AG10803 (cell line): ENCODE measurements around the gene PLXNA2.

Experiments used
- DNase-seq: peaks from one replicate; pipeline ENCODE4 v3.0.0; 2010; ENCODE audit warnings: low read depth
- H3K4me3 ChIP-seq: 2 replicates; pipeline ENCODE4 v1.5.1; 2011; ENCODE audit warnings: mild to moderate bottlenecking, low read length, control low read depth
- TF ChIP-seq, protein P1 (sequence below): conservative IDR thresholded peaks from 2 replicates; pipeline ENCODE4 v1.5.1; 2011; ENCODE audit warnings: mild to moderate bottlenecking, low read length, control low read depth, inconsistent platforms

PLXNA2 gene

DNA sequence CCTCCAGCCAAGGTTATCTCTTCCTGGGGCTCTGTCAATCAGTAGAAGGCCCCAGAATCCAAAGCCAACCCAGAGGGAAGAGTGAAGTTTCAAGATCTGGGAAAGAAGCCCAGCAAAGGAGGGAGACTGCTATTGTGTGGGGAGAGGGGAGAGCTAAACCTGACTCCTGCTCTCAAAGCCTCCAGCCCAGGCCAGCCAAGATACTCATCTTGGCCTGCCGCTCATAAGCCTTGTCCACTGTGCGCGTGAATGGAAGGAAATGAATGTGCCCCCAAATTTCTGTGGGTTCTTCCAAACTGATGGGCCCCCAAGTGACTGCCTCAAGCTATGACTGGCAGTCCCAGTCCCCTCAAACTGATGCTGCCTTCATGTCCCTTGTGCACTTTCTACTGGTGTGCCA is 2.0 kb downstream of the PLXNA2 start:
- DNase-seq = no peak
- H3K4me3 ChIP-seq = peak overlapping the region; percentile 82
- TF ChIP-seq, protein P1, sequence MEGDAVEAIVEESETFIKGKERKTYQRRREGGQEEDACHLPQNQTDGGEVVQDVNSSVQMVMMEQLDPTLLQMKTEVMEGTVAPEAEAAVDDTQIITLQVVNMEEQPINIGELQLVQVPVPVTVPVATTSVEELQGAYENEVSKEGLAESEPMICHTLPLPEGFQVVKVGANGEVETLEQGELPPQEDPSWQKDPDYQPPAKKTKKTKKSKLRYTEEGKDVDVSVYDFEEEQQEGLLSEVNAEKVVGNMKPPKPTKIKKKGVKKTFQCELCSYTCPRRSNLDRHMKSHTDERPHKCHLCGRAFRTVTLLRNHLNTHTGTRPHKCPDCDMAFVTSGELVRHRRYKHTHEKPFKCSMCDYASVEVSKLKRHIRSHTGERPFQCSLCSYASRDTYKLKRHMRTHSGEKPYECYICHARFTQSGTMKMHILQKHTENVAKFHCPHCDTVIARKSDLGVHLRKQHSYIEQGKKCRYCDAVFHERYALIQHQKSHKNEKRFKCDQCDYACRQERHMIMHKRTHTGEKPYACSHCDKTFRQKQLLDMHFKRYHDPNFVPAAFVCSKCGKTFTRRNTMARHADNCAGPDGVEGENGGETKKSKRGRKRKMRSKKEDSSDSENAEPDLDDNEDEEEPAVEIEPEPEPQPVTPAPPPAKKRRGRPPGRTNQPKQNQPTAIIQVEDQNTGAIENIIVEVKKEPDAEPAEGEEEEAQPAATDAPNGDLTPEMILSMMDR = no peak

GRCh38 chr1:208241512-208241911 is 2.7 kb downstream of the PLXNA2 start:
- TF ChIP-seq, protein P1 = no peak
- no peak for DNase-seq
- H3K4me3 ChIP-seq = peak overlapping the region; percentile 16

- no peak for DNase-seq
- TF ChIP-seq, protein P1 = no peak
- H3K4me3 ChIP-seq = no peak overlapping the region
Measured at GRCh38 chr1:208240662-208241355, 3.4 kb downstream of the PLXNA2 start.

DNA sequence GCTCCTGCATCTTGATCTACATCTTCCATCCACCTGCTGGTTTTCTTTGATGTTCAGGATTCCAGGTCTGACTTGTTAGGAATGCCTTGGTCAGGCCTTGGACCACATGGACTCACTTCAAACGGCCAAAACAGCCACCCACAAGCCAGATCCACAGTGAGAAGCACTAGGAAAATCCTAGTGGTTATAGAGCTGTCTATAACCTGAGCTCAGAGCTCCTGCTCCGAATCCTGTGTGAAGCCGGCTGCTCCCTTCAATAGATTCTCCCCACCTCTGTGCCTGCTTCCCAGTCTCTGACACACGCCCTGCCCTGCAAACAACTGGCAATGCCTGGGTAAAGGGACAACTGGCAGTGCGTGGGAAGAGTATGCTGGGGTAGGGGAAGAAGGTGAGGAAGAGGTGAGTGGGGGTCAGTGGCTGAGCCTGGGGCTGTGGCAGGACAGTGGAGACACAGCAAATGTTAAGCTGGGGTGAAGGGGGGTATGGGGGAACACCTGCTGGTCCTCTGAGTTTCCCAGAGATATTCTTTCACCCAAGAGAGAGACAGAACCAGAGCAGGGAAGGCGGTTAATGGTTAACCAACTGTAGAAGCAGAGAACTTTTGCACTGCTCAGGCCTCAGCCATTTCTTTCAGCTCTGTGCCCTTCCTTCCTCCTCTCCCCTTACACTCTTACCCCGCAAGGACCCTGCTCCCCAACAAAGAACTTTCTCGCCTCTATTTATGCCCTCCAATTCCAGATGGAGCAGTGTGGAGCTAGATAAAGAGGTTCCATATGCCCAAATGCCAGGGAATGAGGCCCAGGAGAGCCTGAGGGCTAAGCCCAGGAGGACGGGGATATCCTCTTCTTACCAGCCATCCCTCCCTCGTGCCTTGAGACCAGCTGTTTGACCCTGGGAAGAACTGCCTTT is 4.5 kb downstream of the PLXNA2 start:
- DNase-seq = no peak
- TF ChIP-seq, protein P1 = no peak
- H3K4me3 ChIP-seq = no peak overlapping the region

DNA sequence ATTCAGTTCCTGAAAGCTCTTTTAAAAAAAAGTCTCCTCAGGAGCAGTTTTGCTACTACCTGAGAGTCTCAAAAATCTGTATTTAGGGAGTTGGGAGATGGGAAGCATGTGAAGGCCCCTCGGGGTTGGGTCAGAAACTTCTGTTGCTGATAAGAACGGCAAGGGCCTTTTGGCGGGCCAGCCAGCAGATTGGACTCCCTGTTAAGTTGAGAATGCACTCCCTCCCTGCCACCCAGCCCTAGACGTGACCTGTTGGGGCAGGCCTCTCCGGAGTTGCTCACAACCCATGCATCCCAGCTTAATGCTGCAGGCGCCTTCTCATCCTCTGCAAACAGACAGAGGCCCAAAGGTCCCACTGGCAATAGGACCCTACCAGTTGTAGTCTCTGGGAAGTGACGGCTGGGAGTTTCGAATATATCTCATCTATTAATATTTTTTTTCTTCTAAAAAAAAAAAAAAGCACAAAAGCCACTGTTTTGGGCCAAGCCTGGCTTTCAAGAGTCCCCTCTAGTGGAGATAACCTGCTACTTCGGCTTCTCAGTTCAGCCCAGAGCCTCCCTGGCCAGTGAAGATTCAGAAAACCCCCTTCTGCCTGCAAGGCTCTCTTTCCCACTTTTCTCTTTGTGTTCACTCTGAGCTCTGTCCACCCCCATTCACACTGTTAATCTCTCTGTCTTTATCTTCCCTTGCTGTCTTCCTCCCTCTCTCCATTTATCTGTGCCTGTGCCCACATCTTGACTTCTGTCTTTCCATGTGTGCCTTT is 5.3 kb downstream of the PLXNA2 start:
- DNase-seq = peak; percentile 55
- no peak overlapping the region for H3K4me3 ChIP-seq
- TF ChIP-seq, protein P1 = peak; percentile 90

DNA sequence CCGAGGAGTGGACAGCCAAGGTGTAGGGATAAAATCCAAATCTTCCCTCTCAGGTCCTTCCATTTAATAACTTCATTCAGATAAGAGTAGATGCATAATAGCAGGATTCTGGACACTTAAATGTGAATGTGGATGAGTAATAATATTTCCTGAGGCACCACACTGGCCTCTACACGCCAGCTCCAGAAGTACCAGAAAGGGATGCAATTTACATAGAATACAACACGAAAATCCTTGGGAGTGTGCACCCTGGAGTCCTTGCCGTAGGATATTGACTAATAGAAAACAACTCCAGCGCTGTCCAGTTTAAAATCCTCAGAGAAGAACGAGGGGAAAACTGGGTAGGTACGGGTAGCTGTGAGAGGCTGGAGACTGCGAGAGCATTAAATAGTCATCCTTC is 6.9 kb downstream of the PLXNA2 start:
- no peak for DNase-seq

More for the DNA sequence above, 6.9 kb downstream of the PLXNA2 start:
- TF ChIP-seq, protein P1 = no peak
- H3K4me3 ChIP-seq = no peak overlapping the region
